Stimulated activated CD8-positive, alpha-beta memory T cell treated with anti-CD3 and anti-CD28 coated beads, Interleukin-7, amount 100 ng/mL, for 24 hours (primary cell): ENCODE results near the gene RALA.
A peak's percentile ranks its signal among the peaks of the same experiment; 100 is the strongest.
"Not testable (repeated sequence)": the region's sequence is repeated elsewhere in the genome, so short reads cannot be mapped to it uniquely, and the experiment has no call there.

Source experiments
- DNase-seq: peaks from one replicate; pipeline ENCODE4 v3.0.0-alpha.2; 2020; ENCODE audit warnings: low read depth

The RALA gene

DNA sequence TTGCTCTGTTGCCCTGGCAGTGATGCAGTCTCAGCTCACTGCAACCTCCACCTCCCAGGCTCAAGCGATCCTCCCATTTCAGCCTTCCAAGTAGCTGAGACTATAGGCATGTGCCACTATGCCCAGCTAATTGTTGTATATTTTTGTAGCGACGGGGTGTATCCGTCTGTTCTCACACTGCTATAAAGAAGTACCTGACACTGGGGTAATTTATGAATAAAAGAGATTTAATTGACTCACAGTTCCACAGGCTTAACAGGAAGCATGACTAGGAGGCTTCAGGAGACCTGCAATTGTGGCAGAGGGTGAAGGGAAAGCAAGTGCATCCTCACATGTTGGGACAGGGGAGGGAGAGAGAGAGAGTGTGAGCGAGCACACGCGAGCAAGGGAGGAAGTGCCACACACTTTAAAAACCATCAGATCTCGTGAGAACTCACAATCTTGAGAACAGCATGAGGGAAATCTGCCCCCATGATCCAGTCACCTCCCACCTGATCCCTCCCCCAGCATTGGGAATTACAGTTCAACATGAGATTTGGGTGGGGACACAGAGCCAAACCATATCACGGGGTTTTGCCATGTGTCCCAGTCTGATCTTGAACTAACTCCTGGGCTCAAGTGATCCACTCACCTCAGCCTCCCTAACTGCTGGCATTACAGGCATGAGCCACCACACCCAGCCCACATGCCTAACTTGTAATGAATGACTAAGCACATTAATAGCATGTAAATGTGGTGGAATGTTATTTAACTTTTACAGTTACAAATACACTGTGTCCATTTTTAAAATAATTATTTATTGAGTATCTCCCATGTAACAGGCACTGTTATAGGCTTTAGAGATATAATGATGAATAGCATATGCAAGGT lies 65.5 kb downstream of the RALA start:
- DNase-seq, result no peak

DNA sequence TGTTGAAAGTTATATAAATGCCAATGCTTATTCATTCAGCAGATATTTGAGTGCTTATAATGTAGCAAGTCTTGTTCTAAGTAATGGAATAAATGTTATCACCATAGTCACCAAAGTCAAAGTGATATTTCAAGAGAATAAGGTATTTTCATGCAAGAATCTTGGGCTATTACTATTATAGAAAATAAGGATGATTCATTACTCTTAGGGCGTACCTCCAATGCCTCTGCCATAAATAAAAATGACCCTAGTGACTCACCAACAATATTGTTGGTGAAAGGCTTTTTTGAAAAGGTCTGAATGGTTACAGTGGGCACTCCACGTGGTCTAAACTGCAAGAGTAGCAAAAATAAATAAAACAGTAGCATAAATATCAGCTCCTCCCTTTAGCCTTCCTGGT lies 68.4 kb downstream of the RALA start:
- no peak for DNase-seq

- not testable (repeated sequence) for DNase-seq
These were observed 69.7 kb downstream of the RALA start for GRCh38 chr7:39693086-39693485.

- DNase-seq, result no peak
These were observed 70.4 kb downstream of the RALA start for GRCh38 chr7:39693812-39694211.

GRCh38 chr7:39695852-39696586 lies 72.6 kb downstream of the RALA start:
- DNase-seq, result no peak

GRCh38 chr7:39696631-39697030 lies 73.3 kb downstream of the RALA start:
- no peak for DNase-seq

DNA sequence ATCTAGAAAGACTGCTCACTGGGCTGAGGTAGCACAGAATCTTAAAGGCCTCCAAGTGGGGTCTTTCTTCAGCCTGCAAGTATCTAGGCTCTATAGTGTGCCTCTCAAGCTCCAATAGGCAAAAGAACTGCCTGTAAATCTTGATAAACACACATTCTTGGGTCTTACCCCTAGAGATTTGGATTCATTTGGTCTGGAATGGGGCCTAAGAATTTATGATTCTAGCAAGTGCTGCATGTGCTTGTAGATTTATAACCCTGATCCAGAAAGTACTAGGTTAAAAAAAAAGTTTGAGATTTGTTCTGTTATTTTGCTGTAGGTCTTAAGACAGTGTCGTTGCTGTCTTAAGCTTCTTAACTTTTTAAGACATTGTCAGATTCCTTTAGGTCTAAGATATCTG lies 74.1 kb downstream of the RALA start:
- no peak for DNase-seq

DNA sequence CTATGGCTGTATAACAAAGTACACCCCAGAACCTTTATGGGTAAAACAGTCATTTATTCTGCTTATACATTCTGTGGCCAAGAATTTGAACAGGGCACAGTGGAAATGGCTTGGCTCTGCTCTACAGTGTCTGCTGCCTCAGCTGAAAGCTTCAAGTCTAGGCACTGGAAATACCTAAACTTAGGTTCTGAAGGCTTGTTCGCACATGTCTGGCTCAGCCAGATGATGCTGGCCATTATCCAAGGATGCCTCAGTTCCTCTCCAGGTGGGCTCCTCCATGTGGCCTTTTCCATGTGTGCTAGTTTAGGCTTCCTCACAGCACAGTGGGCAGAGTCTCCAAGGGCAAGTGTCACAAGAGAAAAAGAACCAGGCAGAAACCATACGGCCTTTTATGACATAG lies 76.8 kb downstream of the RALA start:
- DNase-seq, result no peak

GRCh38 chr7:39700932-39701331 lies 77.6 kb downstream of the RALA start:
- DNase-seq, result no peak

- no peak for DNase-seq
These were observed 78.8 kb downstream of the RALA start for GRCh38 chr7:39702133-39702532.

- no peak for DNase-seq
These were observed 79.8 kb downstream of the RALA start for GRCh38 chr7:39703144-39703543.

GRCh38 chr7:39709029-39709428 lies 85.7 kb downstream of the RALA start:
- no peak for DNase-seq

DNA sequence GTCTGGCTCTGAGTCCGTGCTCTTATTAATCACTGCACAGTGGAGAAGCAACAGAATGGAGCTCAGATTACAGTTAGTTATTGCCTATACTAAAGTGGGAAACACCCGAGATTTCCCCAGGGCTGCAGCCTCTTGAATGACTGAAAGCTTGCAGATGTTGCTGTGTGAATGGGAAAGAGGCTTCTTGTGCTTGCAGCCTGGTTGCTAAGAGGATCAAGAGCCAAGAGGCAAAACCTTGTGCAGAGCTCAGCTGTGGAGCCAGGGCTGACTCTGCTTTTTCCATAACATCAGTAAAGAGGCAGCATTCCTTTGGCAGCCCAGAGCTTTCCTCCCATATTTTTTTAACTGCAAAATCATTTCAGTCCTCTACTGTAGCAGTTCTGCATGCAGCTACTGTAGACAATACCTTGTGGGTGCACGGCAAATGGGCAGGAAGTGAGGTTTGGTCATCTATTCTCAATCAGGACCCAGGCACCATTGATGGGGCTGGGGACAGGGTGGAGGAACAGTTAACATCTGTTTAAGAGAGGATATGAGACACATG lies 86.5 kb downstream of the RALA start:
- no peak for DNase-seq

- no peak for DNase-seq
These were observed 89.4 kb downstream of the RALA start for GRCh38 chr7:39712751-39713150.

DNA sequence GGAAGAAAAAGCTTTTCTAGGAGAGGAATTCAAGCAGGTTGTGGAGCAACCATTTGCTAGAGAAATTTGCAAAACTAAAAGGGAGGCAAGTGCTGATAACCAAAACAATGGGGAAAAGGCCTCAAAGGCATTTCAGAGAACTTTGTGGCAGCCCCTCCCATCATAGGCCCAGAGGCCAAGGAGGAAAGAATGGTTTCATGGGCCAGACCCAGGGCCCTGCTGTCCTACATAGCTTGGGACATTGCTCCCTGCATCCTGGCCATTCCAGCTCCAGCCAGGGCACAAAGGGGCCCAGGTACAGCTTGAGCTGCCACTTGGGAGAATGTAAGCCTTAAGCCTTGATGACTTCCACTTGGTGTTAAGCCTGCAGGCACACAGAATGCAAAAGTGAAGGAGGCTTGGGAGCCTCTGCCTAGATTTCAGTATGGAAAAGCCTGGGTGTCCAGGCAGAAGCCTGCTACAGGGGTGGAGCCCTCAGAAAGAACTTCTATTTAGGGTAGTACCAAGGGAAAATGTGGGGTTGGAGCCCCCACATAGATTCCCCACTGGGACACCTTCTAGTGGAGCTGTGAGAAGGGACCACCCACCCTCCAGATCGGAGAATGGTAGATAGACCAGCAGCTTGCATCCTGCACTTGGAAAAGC lies 91.2 kb downstream of the RALA start:
- DNase-seq, result no peak

DNA sequence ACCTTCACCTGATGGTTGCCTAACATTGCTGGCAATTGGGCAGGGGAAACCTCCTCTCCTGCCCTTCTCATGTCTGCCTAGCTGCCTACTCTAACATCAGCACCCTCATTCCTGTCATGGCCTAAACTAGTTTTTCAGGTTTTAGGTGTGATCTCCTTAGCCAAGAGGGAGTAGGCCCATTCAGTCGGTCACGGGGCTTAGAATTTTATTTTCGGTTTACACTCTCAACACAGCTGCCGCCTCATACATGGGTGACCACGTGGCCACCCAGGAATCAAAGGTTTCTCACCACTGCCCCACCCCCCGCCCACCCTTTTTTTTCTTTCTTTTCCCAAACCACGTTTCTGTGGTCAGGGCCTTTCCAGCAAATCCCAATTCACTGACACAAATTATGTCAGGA lies 97.2 kb downstream of the RALA start:
- DNase-seq, result no peak

DNA sequence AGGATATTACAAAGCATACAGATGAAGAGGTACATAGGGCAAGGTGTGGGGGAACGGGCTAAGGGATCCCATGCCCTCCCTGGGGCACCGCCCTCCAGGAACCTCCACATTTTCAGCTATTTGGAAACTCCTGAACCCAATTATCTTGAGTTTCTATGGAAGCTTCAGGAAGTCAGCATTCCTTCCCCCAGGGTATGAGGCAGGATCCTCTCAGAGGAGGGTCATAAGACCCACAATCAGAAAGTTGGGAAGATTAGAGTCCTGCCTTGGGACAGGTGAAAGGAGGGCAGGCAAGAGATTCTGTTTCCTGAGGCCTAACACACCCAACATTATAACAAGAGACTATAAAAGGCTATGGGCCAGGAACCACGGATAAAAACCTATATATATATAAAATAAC lies 98.0 kb downstream of the RALA start:
- DNase-seq, result no peak

DNA sequence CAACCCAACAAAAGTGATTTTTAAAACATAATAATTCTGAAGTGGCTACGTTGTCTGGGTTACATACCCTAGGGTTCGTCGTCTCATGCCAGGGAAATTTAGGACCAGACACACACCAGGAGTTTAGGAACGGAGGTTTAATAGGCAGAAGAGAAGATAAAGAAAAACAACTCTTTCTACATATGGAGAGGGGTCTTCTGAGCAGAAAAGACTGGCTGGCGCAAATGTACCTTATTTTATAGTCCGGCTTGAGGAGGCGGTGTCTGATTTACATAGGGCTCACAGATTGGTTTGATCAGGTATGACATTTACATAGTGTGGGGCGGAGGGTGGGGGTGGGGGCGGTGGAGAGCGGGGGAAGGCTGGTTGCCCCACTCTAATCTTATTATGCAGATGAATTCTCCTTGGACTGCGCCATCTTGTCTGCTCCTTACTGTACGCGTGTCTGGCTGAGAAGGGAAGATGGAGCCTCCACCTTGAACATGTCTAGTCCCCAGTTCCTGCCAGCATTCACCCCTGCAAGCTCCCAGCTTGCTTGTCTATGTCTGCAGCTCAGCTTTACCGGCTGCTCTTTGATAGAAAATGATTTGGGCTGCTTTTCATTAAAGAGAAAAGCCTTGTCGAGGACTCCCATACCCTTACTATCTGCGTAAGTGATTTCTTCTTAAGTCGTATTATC lies 98.7 kb downstream of the RALA start:
- no peak for DNase-seq

GRCh38 chr7:39727231-39728012 lies 104.0 kb downstream of the RALA start:
- no peak for DNase-seq

- DNase-seq, result peak; percentile 98
These were observed 109.7 kb downstream of the RALA start for GRCh38 chr7:39732837-39733804.
